Measurements from ENCODE around the gene TMEM53. TPM values are rescaled to one million over a fixed set of nuclear protein-coding genes. Genes with fewer than 3 reads are reported as not detected.

The TMEM53 gene
- total and polyA plus RNA-seq, 2 experiments from 2014 or later: 6.9 to 37.4 TPM

DNA sequence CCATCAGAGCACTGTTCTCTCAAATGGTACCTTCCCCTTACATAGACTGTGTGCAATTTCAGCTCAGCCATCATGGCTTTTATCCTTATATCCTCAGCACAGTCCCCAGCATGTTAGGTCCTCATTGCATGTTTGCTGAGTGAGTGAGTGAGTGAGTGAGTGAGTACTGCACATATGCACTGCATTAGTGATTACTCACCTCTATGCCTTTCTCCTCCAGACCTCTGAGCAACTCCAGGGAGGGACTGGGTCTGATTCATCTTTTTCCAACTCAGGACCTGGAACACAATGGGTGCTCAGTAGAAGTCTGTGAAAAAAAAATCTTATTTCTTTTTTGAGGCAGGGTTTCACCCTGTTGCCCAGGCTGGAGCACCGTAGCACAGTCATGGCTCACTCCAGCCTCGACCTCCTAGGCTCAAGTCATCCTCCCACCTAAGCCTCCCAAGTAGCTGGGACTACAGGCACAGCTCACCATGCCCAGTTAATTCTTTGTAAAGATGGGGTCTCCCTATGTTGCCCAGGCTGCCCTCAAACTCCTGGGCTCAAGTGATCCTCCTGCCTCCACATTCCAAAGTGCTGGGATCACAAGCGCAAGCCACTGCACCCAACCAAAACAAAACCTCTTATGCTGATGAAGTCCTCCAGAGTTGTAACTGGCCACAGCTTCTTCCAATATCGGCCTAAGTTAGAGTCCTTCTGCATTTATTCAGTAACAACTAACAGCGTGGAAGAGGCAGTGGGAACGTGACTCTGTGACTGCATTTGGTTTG is 33.0 kb upstream of the TMEM53 start:
- Histone ChIP-seq H3K27me3 (no peaks in the 10 kb centered on the region), H3K36me3 (replicated peaks; ENCODE audit: insufficient read depth, low read depth) (no peaks in the 10 kb centered on the region), H3K4me3 (no peak overlapping the region), H3K27ac (no peak overlapping the region), H3K4me2 (no peak overlapping the region), H3K79me2 (no peaks in the 10 kb centered on the region), H3K4me1 (ENCODE audit: insufficient read depth) (no peaks in the 10 kb centered on the region), H4K20me1 (ENCODE audit: insufficient read depth, poor library complexity, severe bottlenecking) (no peaks in the 10 kb centered on the region), H2AFZ (no peak overlapping the region), H3K9me3 (ENCODE audit: low read depth) (no peaks in the 10 kb centered on the region), H3K9me2 (replicated peaks; ENCODE audit: insufficient read depth) (no peaks in the 10 kb centered on the region)
- TF ChIP-seq EZH2phosphoT487 (IDR thresholded peaks at IDR 0.05; ENCODE audit: low read depth, severe bottlenecking, unreplicated experiment) (no peak), EZH2 (IDR thresholded peaks at IDR 0.05; ENCODE audit: borderline replicate concordance) (no peak)
- TF ChIP-seq, protein P1, sequence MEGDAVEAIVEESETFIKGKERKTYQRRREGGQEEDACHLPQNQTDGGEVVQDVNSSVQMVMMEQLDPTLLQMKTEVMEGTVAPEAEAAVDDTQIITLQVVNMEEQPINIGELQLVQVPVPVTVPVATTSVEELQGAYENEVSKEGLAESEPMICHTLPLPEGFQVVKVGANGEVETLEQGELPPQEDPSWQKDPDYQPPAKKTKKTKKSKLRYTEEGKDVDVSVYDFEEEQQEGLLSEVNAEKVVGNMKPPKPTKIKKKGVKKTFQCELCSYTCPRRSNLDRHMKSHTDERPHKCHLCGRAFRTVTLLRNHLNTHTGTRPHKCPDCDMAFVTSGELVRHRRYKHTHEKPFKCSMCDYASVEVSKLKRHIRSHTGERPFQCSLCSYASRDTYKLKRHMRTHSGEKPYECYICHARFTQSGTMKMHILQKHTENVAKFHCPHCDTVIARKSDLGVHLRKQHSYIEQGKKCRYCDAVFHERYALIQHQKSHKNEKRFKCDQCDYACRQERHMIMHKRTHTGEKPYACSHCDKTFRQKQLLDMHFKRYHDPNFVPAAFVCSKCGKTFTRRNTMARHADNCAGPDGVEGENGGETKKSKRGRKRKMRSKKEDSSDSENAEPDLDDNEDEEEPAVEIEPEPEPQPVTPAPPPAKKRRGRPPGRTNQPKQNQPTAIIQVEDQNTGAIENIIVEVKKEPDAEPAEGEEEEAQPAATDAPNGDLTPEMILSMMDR (IDR thresholded peaks at IDR 0.05; ENCODE audit: poor library complexity): no peak
- peak; percentile 41 for DNase-seq (ENCODE audit: low spot score)
- WGBS (ENCODE audit: low lambda C conversion rate, missing lambda C conversion rate): 87% methylated on average over 6 of the region's 6 CpGs

DNA sequence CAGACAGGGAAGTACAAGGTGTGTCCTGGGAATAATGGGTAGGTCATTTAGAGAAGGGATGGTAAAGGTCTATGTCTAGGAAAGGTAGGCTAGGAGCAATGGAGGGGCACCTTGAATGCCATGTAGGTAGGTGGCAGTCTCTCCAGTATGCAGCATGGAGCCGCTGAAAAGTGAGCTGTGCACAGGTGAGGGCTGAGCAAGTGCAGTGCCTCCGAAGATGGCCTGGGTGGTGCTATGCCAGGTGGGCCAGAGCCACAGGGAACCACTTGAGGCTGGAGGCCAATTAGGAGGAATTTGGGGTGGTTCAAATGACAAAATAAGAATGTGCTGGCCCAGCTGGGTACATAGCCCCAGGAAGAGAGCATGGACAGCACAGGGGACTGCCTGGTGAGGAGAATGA is 31.7 kb upstream of the TMEM53 start:
- DNase-seq (ENCODE audit: low spot score): no peak
- TF ChIP-seq EZH2phosphoT487 (IDR thresholded peaks at IDR 0.05; ENCODE audit: low read depth, severe bottlenecking, unreplicated experiment) (no peak), EZH2 (IDR thresholded peaks at IDR 0.05; ENCODE audit: borderline replicate concordance) (no peak)
- TF ChIP-seq, protein P1 (IDR thresholded peaks at IDR 0.05; ENCODE audit: poor library complexity): no peak
- 95% methylated on average over 2 of the region's 2 CpGs for WGBS (ENCODE audit: low lambda C conversion rate, missing lambda C conversion rate)
- H3K9me2 ChIP-seq (replicated peaks; ENCODE audit: insufficient read depth): no peaks in the 10 kb centered on the region
- no peaks in the 10 kb centered on the region for H3K36me3 ChIP-seq (replicated peaks; ENCODE audit: insufficient read depth, low read depth)
- H3K4me2 ChIP-seq: no peak overlapping the region
- no peaks in the 10 kb centered on the region for H3K9me3 ChIP-seq (ENCODE audit: low read depth)
- H3K27me3 ChIP-seq: no peaks in the 10 kb centered on the region
- no peaks in the 10 kb centered on the region for H4K20me1 ChIP-seq (ENCODE audit: insufficient read depth, poor library complexity, severe bottlenecking)
- H3K4me1 ChIP-seq (ENCODE audit: insufficient read depth): peaks cover under 1% of the 10 kb centered on the region
- no peak overlapping the region for H3K4me3 ChIP-seq
- no peak overlapping the region for H3K27ac ChIP-seq
- no peaks in the 10 kb centered on the region for H3K79me2 ChIP-seq
- H2AFZ ChIP-seq: no peak overlapping the region

DNA sequence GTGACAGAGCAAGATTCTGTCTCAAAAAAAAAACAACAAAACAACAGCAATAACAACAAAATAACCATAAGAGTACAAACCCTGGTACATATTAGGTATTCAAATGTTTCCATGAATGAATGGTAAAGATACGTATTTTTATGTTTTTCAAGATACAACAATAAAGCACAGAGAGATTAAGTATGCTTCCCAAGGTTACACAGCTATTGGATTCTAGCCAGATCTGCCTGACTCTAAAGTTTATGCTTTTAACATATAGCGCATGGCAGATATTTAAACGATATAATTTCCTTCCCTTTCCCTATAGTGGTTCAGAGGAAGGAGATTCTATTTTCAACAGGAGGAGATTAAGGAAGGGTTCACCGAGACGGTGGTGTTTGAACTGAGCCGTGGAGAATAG is 31.2 kb upstream of the TMEM53 start:
- DNase-seq (ENCODE audit: low spot score): no peak
- Histone ChIP-seq H3K9me3 (ENCODE audit: low read depth) (no peaks in the 10 kb centered on the region), H3K4me1 (ENCODE audit: insufficient read depth) (peaks cover 4% of the 10 kb centered on the region), H4K20me1 (ENCODE audit: insufficient read depth, poor library complexity, severe bottlenecking) (no peaks in the 10 kb centered on the region), H3K4me2 (no peak overlapping the region), H3K36me3 (replicated peaks; ENCODE audit: insufficient read depth, low read depth) (no peaks in the 10 kb centered on the region), H3K79me2 (no peaks in the 10 kb centered on the region), H3K9me2 (replicated peaks; ENCODE audit: insufficient read depth) (no peaks in the 10 kb centered on the region), H2AFZ (no peak overlapping the region), H3K4me3 (no peak overlapping the region), H3K27ac (no peak overlapping the region), H3K27me3 (no peaks in the 10 kb centered on the region)
- 92% methylated on average over 6 of the region's 6 CpGs for WGBS (ENCODE audit: low lambda C conversion rate, missing lambda C conversion rate)
- no peak for TF ChIP-seq EZH2phosphoT487 (IDR thresholded peaks at IDR 0.05; ENCODE audit: low read depth, severe bottlenecking, unreplicated experiment)
- TF ChIP-seq EZH2 (IDR thresholded peaks at IDR 0.05; ENCODE audit: borderline replicate concordance): no peak
- TF ChIP-seq, protein P1 (IDR thresholded peaks at IDR 0.05; ENCODE audit: poor library complexity): no peak

All from hepatocyte (in vitro differentiated cells).